ENCODE results near the gene PITPNM1.
A peak's percentile ranks its signal among the peaks of the same experiment; 100 is the strongest.

Gene PITPNM1

GRCh38 chr11:67534070-67534679 lies 29.0 kb upstream of the PITPNM1 start:
- TF ChIP-seq CTCF (conservative IDR thresholded peaks at IDR 0.05; ENCODE audit: low read length) = no peak
- no peak for DNase-seq (ENCODE audit: low read depth)

GRCh38 chr11:67532889-67533288 lies 27.7 kb upstream of the PITPNM1 start:
- TF ChIP-seq CTCF (conservative IDR thresholded peaks at IDR 0.05; ENCODE audit: low read length) = no peak
- H3K4me3 ChIP-seq (ENCODE audit: low read length) = no peak overlapping the region
- no peak for DNase-seq (ENCODE audit: low read depth)

More at GRCh38 chr11:67534070-67534679, 29.0 kb upstream of the PITPNM1 start:
- H3K4me3 ChIP-seq (ENCODE audit: low read length) = no peak overlapping the region

GRCh38 chr11:67530282-67530592 lies 25.1 kb upstream of the PITPNM1 start:
- TF ChIP-seq CTCF (conservative IDR thresholded peaks at IDR 0.05; ENCODE audit: low read length) = no peak
- no peak overlapping the region for H3K4me3 ChIP-seq (ENCODE audit: low read length)
- peak; percentile 17 for DNase-seq (ENCODE audit: low read depth)

- TF ChIP-seq CTCF (conservative IDR thresholded peaks at IDR 0.05; ENCODE audit: low read length) = no peak
- no peak for DNase-seq (ENCODE audit: low read depth)
- no peak overlapping the region for H3K4me3 ChIP-seq (ENCODE audit: low read length)
Measured at GRCh38 chr11:67528376-67528775, 23.2 kb upstream of the PITPNM1 start.

GRCh38 chr11:67525275-67525976 lies 20.3 kb upstream of the PITPNM1 start:
- no peak for TF ChIP-seq CTCF (conservative IDR thresholded peaks at IDR 0.05; ENCODE audit: low read length)
- no peak overlapping the region for H3K4me3 ChIP-seq (ENCODE audit: low read length)
- DNase-seq (ENCODE audit: low read depth) = no peak

- no peak for DNase-seq (ENCODE audit: low read depth)
- TF ChIP-seq CTCF (conservative IDR thresholded peaks at IDR 0.05; ENCODE audit: low read length) = no peak
- no peak overlapping the region for H3K4me3 ChIP-seq (ENCODE audit: low read length)
Measured at GRCh38 chr11:67524480-67524808, 19.3 kb upstream of the PITPNM1 start.
